Fibroblast of lung (primary cell): ENCODE data around the gene MCRIP2. TPM values are rescaled to one million over a fixed set of nuclear protein-coding genes. Genes with fewer than 3 reads are reported as not detected.

Experiments
- DNase-seq, 2 donors: peaks; one replicate each; pipeline versions ENCODE4 v3.0.0 to v3.0.0-alpha.2; 2010; ENCODE audit warnings: low read depth in 2 of 2
- H2AFZ ChIP-seq: 2 replicates; pipeline ENCODE4 v1.5.1; 2012; ENCODE audit warnings: low read length, control low read depth, inconsistent platforms
- H3K27ac ChIP-seq: 2 replicates; pipeline ENCODE4 v1.5.1; 2011; ENCODE audit warnings: low read length, control low read depth; ENCODE audit not compliant: insufficient read depth
- H3K27me3 ChIP-seq: 2 replicates; pipeline ENCODE4 v1.5.1; 2011; ENCODE audit warnings: mild to moderate bottlenecking, low read length; ENCODE audit not compliant: control insufficient read depth, insufficient read depth
- H3K36me3 ChIP-seq: 2 replicates; pipeline ENCODE4 v1.5.1; 2011; ENCODE audit warnings: low read length; ENCODE audit not compliant: control insufficient read depth, insufficient read depth
- H3K4me1 ChIP-seq: 2 replicates; pipeline ENCODE4 v1.5.1; 2011; ENCODE audit warnings: low read length; ENCODE audit not compliant: control insufficient read depth, insufficient read depth; ENCODE audit errors: extremely low read depth
- H3K4me2 ChIP-seq: 2 replicates; pipeline ENCODE4 v1.5.1; 2011; ENCODE audit warnings: low read length, control low read depth; ENCODE audit not compliant: insufficient read depth; ENCODE audit errors: extremely low read depth
- H3K4me3 ChIP-seq, 4 experiments: fragments of 200-600 bp in 1 of 4; sonication (generic) in 1 of 4; replicated peaks in 1 of 4; 2 replicates each; pipeline ENCODE4 v1.5.1; 2011 to 2016; ENCODE audit warnings: low read length in 4 of 4, low read depth in 3 of 4, mild to moderate bottlenecking in 3 of 4, control low read depth in 2 of 4, inconsistent platforms in 1 of 4, mixed read lengths in 1 of 4; ENCODE audit not compliant: insufficient read depth in 1 of 4; ENCODE audit errors: control extremely low read depth in 1 of 4
- H3K79me2 ChIP-seq: 2 replicates; pipeline ENCODE4 v1.5.1; 2012; ENCODE audit warnings: mild to moderate bottlenecking, low read length, inconsistent platforms; ENCODE audit not compliant: control insufficient read depth, insufficient read depth
- H3K9ac ChIP-seq: 2 replicates; pipeline ENCODE4 v1.5.1; 2011; ENCODE audit warnings: mild to moderate bottlenecking, low read length, control low read depth; ENCODE audit not compliant: insufficient read depth
- H3K9me3 ChIP-seq: 2 replicates; pipeline ENCODE4 v1.5.1; 2012; ENCODE audit warnings: low read depth, low read length; ENCODE audit not compliant: control insufficient read depth, insufficient read depth
- H4K20me1 ChIP-seq: 2 replicates; pipeline ENCODE4 v1.5.1; 2011; ENCODE audit warnings: low read length; ENCODE audit not compliant: control insufficient read depth, insufficient read depth; ENCODE audit errors: extremely low read depth
- CTCF ChIP-seq, 2 donors: IDR thresholded peaks in 1 of 2; conservative IDR thresholded peaks in 1 of 2; 1 replicate in 1 of 2; 2 replicates in 1 of 2; pipeline ENCODE4 v1.5.1; 2011 to 2012; ENCODE audit warnings: low read length in 2 of 2, control low read depth in 1 of 2, inconsistent platforms in 1 of 2, low read depth in 1 of 2, mild to moderate bottlenecking in 1 of 2
- EZH2 ChIP-seq: IDR thresholded peaks from 2 replicates; pipeline ENCODE4 v1.5.1; 2012; ENCODE audit warnings: low read length, control low read depth, mild to moderate bottlenecking; ENCODE audit errors: missing control alignments
- polyA plus RNA-seq, 2 donors: library from polyadenylated mRNA; depleted of rRNA in 1 of 2; stranded (reverse) in 1 of 2; unstranded in 1 of 2; fragments of >200 nt; gene quantifications; 2 replicates each; pipeline ENCODE4 v1.2.1, GENCODE V29; 2011 to 2012; ENCODE audit warnings: missing spikeins in 1 of 2
- total RNA-seq: library from RNA; depleted of rRNA; stranded (reverse); fragments of >200 nt; gene quantifications from 2 replicates; pipeline ENCODE4 v1.2.1, GENCODE V29; 2014

MCRIP2 gene
- total and polyA plus RNA-seq, 2 donors (not counting 1 experiment from before 2014, with no cell fraction given) = 2.8 to 18.0 TPM

- H4K20me1 ChIP-seq = no peaks in the 10 kb centered on the region
- no peaks in the 10 kb centered on the region for H3K79me2 ChIP-seq
- DNase-seq = peak; percentile 96 to 97
- H3K27me3 ChIP-seq = no peaks in the 10 kb centered on the region
- H3K9me3 ChIP-seq = no peaks in the 10 kb centered on the region
- TF ChIP-seq EZH2 (no peak), CTCF (conservative IDR thresholded peaks at IDR 0.05 in 1 of 2, IDR thresholded peaks at IDR 0.05 in 1 of 2; ENCODE audit: low read depth in 1 of 2, low read length in 2 of 2) (no peak)
- H3K9ac ChIP-seq = no peak overlapping the region
- peak overlapping the region; percentile 66 for H3K27ac ChIP-seq
- peaks cover 2% of the 10 kb centered on the region for H3K4me1 ChIP-seq
- no peak overlapping the region for H3K4me3 ChIP-seq
- no peak overlapping the region for H2AFZ ChIP-seq
- peaks cover 6% of the 10 kb centered on the region for H3K36me3 ChIP-seq
- no peak overlapping the region for H3K4me2 ChIP-seq
Measured at GRCh38 chr16:626787-627453, 14.7 kb upstream of the MCRIP2 start.

DNA sequence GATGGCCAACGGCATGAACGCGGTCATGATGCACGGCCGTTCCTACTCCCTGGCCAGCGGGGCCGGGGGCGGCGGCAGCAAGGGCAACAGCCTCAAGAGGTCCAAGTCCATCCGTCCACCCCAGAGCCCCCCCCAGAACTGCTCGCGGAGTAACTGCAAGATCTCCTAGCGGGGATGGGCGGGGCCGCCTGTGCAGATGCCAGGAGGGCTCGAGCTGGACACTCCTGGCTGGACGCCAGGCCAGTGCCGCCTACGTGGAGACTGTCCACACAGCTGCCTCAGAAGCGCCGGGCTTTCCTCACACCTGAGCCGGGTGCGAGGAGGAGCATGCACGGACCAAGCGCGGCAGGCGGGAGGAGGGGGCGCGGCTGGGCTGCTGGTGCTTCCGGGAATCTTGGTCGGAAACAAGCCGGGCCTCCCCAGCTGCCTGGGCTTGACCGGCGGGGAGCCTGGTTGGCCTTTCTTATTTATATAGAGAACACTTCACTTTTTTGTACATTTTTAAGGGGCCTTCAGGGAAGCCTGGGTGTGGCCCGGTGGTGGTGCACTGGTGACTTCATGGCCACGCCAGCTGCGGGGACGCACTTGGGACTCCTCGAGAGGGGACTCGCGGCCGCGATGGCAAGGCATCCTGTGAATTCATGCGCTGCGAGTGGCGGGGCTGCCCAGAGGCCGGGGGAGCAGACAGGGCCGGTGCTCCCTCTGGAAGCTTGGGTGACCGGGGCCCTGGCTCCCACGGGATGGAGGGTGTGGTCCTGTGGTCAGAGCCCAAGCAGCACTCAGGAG, 14.0 kb upstream of the MCRIP2 start:
- TF ChIP-seq EZH2 (no peak), CTCF (conservative IDR thresholded peaks at IDR 0.05 in 1 of 2, IDR thresholded peaks at IDR 0.05 in 1 of 2; ENCODE audit: low read depth in 1 of 2, low read length in 2 of 2) (no peak)
- Histone ChIP-seq H3K79me2 (no peaks in the 10 kb centered on the region), H3K4me3 (no peak overlapping the region), H3K4me2 (no peak overlapping the region), H3K4me1 (peaks cover 2% of the 10 kb centered on the region), H2AFZ (no peak overlapping the region), H4K20me1 (no peaks in the 10 kb centered on the region), H3K27ac (peak overlapping the region; percentile 34), H3K36me3 (peaks cover 9% of the 10 kb centered on the region), H3K9ac (no peak overlapping the region), H3K9me3 (no peaks in the 10 kb centered on the region), H3K27me3 (no peaks in the 10 kb centered on the region)
- DNase-seq = peak in 1 of 2 donors; percentile 54

- TF ChIP-seq CTCF (conservative IDR thresholded peaks at IDR 0.05 in 1 of 2, IDR thresholded peaks at IDR 0.05 in 1 of 2; ENCODE audit: low read depth in 1 of 2, low read length in 2 of 2) (no peak), EZH2 (no peak)
- Histone ChIP-seq H3K9ac (no peak overlapping the region), H3K27ac (no peak overlapping the region), H2AFZ (no peak overlapping the region), H3K27me3 (no peaks in the 10 kb centered on the region), H3K79me2 (no peaks in the 10 kb centered on the region), H3K4me2 (no peak overlapping the region), H3K4me1 (peaks cover 2% of the 10 kb centered on the region), H3K9me3 (no peaks in the 10 kb centered on the region), H3K4me3 (no peak overlapping the region), H3K36me3 (peaks cover 12% of the 10 kb centered on the region), H4K20me1 (no peaks in the 10 kb centered on the region)
- no peak for DNase-seq
Measured at GRCh38 chr16:628321-629061, 13.1 kb upstream of the MCRIP2 start.
